Bladder microvascular endothelial cell (primary cell): ENCODE results near the gene TMEM134. TPM values are rescaled to one million over a fixed set of nuclear protein-coding genes. Genes with fewer than 3 reads are reported as not detected.

Experiments used
- total RNA-seq: library from RNA; depleted of rRNA; stranded (reverse); fragments of >200 nt; gene quantifications from 2 replicates; pipeline ENCODE4 v1.2.3, GENCODE V29; 2014

The TMEM134 gene, protein sequence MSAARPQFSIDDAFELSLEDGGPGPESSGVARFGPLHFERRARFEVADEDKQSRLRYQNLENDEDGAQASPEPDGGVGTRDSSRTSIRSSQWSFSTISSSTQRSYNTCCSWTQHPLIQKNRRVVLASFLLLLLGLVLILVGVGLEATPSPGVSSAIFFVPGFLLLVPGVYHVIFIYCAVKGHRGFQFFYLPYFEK
- 18.5 and 42.5 TPM in 2 replicates for total RNA-seq

GRCh38 chr11:67468759-67469507 is at the start of gene TMEM134:
Gene TMEM134, minus strand, starts transcription at chr11:67469251. Its CDS starts 59 bp downstream, at chr11:67469192.

GRCh38 chr11:67507864-67508485 is 38.9 kb upstream of the TMEM134 start, which contains the start of gene CDK2AP2:
Gene CDK2AP2, minus strand, starts transcription at chr11:67508162. Its CDS starts 80 bp downstream, at chr11:67508082.

GRCh38 chr11:67504950-67505581 is 36.0 kb upstream of the TMEM134 start, which contains the start of gene PITPNM1:
Gene PITPNM1, minus strand, starts transcription at chr11:67505363. Its CDS starts 1,183 bp downstream, at chr11:67504180.

DNA sequence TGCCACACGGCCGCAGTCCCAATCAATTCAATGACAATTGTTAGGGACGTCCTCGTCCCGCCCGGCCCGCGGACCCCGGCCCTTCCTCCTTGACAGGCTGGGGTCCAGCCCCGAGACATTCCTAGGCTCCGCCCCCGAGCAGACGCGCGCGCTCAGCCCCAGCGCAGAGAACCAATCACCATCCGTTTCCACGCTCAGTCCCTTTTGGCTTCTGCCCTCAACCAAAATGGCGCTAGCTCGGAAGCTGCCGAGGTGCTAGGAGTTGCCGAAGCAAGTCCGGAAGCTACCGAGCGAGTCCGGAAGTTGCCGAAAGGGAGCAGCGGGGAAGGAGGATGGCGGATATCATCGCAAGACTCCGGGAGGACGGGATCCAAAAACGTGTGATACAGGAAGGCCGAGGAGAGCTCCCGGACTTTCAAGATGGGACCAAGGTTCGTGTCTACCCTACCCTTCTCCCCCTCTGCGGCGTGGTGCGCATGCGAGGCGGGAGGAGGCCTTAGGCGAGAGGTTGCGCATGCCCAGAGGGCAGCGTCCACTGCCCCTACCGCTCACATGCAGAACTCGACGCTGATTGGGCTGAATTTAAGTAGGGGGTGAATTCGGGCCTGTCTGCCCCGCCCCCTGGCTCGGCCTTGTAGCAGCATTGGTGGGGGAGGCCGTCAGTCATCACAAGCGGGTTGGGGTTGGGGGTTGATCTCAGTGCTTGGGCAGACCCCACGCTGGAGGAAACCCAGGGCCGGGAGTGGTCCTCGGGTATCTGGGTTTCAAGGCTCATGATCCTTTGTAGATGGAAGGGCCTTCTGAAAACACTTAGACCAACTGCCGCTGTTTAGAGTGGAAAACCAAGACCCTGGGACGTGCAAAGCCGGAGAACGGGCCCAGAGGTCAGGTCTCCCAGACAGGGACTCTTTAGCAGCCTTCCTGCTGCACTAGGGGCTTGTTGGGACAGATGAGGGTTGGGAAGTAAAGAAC is 14.1 kb upstream of the TMEM134 start, which contains the start of gene AIP:
Gene AIP (plus strand): TSS at position 200 of the 972 bp plus-strand sequence. CDS start 133 bp downstream, at position 333.

DNA sequence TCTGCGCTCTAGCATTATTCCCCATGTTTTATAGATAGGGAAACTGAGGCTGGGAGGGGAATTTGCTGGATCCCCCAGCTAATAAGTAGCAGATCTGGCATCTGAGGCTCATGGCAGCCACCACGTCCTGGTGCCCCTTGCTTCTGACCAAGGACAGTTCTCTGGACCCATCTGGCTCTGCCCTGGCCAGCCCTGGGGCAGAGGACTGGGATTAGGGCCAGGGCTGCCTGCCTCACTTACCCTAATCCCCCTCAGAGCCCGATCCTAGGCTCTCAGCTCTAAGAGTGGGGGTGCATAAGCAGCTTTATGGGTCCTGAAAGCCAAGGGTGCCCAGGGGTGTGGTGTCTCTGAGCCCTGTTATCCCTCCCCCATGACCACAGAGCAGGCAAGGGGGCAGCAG is 14.0 kb downstream of the TMEM134 start, which contains the start of gene CABP4:
Gene CABP4 (plus strand): TSS at position 301 of the 400 bp plus-strand sequence. CDS start 70 bp downstream, at position 371.

DNA sequence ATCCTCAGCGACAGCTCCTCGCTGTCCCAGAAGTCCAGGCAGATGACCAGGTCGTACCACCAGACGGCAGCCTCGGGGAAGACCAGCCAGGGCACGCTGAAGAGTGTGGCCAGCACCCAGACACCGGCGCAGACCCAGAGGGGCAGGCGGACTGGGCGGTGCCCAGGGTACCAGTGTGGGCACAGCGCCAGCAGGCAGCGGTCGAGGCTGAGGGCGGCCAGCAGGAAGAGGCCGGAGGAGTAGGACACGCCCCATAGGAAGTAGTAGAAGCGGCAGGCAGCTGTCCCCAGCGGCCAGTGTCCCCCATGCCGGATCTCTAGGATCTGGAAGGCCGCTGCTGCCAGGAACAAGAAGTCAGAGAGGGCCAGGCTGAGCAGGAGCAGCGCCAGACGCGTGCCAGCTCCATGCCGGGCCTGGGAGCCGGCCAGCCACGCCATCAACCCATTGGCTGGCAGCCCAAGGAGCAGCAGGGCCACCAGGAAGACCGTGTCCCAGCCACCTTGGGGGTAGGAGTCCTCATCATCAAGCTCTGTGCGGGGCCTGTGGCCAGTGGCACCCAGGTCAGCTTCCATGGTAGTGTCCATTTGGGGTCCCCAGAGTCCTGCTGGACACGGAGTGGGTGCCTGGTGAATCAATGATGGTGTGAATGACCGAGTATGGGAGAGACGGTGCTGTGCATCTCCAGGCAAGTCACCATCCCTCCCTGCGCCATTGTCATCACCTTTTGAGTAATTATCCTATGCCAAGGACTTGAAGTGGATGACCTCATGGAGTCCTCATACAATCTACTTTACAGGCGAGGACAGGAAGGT is 16.7 kb downstream of the TMEM134 start, which contains the start of gene GPR152:
Gene GPR152 (minus strand): TSS at position 589 of the 812 bp plus-strand sequence. CDS start 5 bp downstream, at position 584.

DNA sequence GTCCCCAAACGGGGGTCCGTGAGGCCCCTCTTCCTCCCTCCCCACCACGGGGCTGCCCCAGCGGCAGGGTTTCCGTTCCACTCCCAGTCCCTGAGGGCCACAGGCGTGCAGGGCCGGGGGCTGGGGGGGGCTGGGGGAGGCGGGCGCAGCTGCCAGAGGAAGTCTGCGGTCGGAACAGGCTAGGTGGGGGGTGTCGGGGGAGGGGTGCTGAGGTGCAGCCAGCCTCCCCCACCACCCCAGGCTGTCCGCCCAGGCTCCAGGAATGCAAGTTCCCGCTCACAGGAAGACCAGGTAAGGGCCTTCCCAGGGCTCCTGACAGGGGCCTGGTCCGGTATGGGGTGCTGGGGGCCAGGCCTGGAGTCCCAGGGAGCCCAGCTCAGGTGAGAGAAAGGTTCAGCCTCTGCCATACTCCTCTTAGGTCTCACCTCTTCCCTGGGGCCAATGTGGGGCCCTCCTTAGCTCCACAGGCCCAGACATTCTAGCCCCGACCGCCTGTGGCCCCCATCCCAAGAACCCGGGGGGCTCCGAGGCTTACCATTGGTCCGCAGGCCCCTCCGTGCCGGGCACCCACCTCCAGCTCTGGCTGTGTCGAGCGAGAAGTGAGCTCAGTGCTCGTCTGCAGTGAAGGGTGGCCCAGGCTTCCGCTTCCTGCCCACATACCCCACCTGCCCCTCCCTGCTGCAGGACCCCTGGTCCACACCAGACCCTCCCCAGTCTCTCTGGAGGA is 31.8 kb downstream of the TMEM134 start, which contains the start of gene PTPRCAP:
Gene PTPRCAP (minus strand): TSS at position 601 of the 727 bp plus-strand sequence. CDS start 63 bp downstream, at position 538.

DNA sequence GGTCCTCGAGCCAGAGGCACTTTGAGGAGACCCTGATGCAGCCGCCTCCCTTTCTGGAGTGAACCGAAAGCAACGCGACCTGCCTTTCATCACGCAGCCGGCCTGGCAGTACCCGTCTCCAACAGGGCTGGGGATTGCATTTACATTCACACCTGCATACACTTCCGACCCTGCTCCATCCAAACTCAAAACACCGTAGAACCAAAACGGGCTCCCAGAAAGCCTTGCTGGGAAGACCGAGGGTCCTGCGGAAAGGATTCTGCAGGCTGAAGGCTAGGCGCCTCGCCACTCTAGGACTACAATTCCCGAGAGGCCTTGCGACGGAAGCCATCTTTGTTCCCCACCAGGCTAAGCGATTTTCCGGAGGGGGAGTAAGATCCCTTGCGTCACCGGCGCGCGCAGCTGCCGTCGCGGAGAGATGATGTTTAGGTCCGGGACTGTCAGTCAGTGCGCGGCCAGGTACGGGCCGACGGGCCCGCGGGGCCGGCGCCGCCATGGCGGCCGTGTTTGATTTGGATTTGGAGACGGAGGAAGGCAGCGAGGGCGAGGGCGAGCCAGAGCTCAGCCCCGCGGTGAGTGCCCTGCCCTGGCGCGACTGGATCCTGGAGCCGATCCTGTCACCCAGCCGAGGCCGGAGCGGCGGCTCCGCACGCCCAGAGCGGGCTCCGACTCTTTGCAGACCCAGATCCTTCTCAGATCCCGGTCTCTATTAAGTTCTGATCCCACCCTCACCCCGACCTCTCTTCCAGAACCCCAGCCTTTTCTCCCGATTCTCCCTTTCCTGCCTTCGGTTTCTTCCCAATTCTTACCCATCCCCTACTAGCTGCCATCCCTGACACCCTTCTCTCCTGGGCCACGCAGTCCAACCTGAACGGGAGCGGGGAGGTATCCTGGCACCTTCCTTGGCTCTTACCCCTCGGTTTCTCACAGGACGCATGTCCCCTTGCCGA is 40.7 kb downstream of the TMEM134 start, which contains the start of gene RPS6KB2:
Gene RPS6KB2 (plus strand): TSS at position 443 of the 950 bp plus-strand sequence. CDS start 52 bp downstream, at position 495.

DNA sequence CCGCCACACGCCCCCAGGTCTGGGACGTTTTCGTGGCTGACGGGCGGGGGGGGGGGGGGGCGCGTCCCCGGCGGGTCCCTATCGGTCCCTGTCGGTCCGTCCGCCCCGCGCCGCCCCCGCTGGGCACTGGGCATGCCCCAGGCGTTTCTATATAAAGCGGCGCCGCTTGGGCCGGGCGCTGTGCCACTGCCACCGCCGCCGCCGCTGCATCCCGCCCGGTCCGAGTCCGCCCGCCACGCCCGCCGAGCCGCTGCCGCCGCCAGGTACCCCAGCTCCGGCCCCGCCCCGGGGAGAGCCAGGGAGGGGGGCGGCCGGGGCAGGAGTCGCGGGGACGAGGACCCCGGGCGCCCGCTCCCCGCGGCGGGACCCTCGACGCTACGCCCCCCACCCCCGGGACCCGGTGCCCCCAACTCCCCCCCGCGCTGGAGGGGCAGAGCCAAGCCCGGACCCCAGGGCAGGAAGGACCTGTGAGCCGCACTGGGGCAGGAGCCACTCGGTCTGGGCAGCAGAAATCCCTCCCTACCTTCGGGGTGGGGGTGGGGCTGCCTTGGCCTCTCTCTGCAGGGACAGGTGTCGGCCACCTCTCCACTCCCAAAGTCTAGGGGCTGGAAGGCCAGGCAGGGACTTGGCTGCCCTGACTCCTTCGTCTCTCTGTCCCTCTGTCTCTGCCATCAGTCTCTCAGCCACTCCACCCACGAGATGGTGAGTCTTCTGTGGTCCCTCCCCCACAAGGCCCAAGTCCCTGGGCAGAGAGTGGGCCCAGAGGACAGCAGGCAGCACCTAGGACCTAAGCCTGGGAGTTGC is 53.3 kb downstream of the TMEM134 start, which contains the start of gene CARNS1:
Gene CARNS1 (plus strand): TSS at position 178 of the 804 bp plus-strand sequence. CDS start 522 bp downstream, at position 700.

Other genes with a start within 250 kb of the TMEM134 start
- gene GRK2, start 202.8 kb downstream of the TMEM134 start, total RNA-seq = 46.2 and 48.2 TPM in 2 replicates
- 36.8 and 36.9 TPM in 2 replicates for gene ANKRD13D, start 179.9 kb downstream of the TMEM134 start, total RNA-seq
- 10.0 and 14.1 TPM in 2 replicates for gene SSH3, start 165.7 kb downstream of the TMEM134 start, total RNA-seq
- gene POLD4, start 115.7 kb downstream of the TMEM134 start, total RNA-seq = 25.3 and 26.1 TPM in 2 replicates
- gene CLCF1, start 95.7 kb downstream of the TMEM134 start, total RNA-seq = 1.9 and 2.7 TPM in 2 replicates
- gene RAD9A, start 77.3 kb downstream of the TMEM134 start, total RNA-seq = 2.6 and 6.7 TPM in 2 replicates
- 195 and 241 TPM in 2 replicates for gene PPP1CA, start 67.4 kb downstream of the TMEM134 start, total RNA-seq
- gene TBC1D10C, start 65.2 kb downstream of the TMEM134 start, total RNA-seq = under 0.01 and 0.16 TPM in 2 replicates
- under 0.01 and 0.19 TPM in 2 replicates for gene CARNS1, start 53.6 kb downstream of the TMEM134 start, total RNA-seq
- gene RPS6KB2, start 40.8 kb downstream of the TMEM134 start, total RNA-seq = 27.4 and 29.8 TPM in 2 replicates
- 0.49 and 1.1 TPM in 2 replicates for gene PTPRCAP, start 31.6 kb downstream of the TMEM134 start, total RNA-seq
- 168 and 215 TPM in 2 replicates for gene CORO1B, start 25.8 kb downstream of the TMEM134 start, total RNA-seq
- gene GPR152, start 16.5 kb downstream of the TMEM134 start, total RNA-seq = not detected in 2 replicates
- gene CABP4, start 13.9 kb downstream of the TMEM134 start, total RNA-seq = 2.9 and 3.1 TPM in 2 replicates
- gene AIP, start 13.8 kb upstream of the TMEM134 start, total RNA-seq = 96.8 and 108 TPM in 2 replicates
- 5.0 and 8.2 TPM in 2 replicates for gene PITPNM1, start 36.1 kb upstream of the TMEM134 start, total RNA-seq
- 19.2 and 22.7 TPM in 2 replicates for gene CDK2AP2, start 38.9 kb upstream of the TMEM134 start, total RNA-seq
- gene CABP2, start 54.2 kb upstream of the TMEM134 start, total RNA-seq = not detected in 2 replicates
- gene GSTP1, start 114.6 kb upstream of the TMEM134 start, total RNA-seq = 693 and 847 TPM in 2 replicates
- 170 and 189 TPM in 2 replicates for gene NDUFV1, start 137.7 kb upstream of the TMEM134 start, total RNA-seq
- 2.8 and 12.0 TPM in 2 replicates for gene NUDT8, start 160.7 kb upstream of the TMEM134 start, total RNA-seq
- not detected in 2 replicates for gene TBX10, start 170.5 kb upstream of the TMEM134 start, total RNA-seq
- gene ACY3, start 181.5 kb upstream of the TMEM134 start, total RNA-seq = not detected in 2 replicates
- gene ALDH3B2, start 205.4 kb upstream of the TMEM134 start, total RNA-seq = not detected in 2 replicates